HEK293 (cell line): ENCODE measurements around the gene CACNA1G.

ENCODE experiments used
- CTCF ChIP-seq: fragments of 450-650 bp; formaldehyde crosslinking; IDR thresholded peaks from 2 replicates; pipeline ENCODE4 v1.5.1; 2016; ENCODE audit warnings: missing biosample characterization, missing genetic modification characterization
- HOXD13 ChIP-seq: sonication (generic); formaldehyde crosslinking; IDR thresholded peaks from 2 replicates; pipeline ENCODE4 v1.8.0; 2022; ENCODE audit warnings: missing genetic modification reagents, borderline replicate concordance
- ZNF211 ChIP-seq: fragments of 450-650 bp; formaldehyde crosslinking; IDR thresholded peaks from 2 replicates; pipeline ENCODE4 v1.5.1; 2016; ENCODE audit warnings: low read depth, missing biosample characterization, missing genetic modification characterization

- TF ChIP-seq HOXD13 (CRISPR knock-in tag), result no peak
- no peak for TF ChIP-seq ZNF211 (tag by site-specific recombination)
- no peak for TF ChIP-seq CTCF (tag by site-specific recombination)
These were observed 15.2 kb upstream of the CACNA1G start for GRCh38 chr17:50545311-50545710.
